Measurements from ENCODE around the gene PHLDB2. TPM values are rescaled to one million over a fixed set of nuclear protein-coding genes. Genes with fewer than 3 reads are reported as not detected.

The PHLDB2 gene
- polyA plus RNA-seq, 2 donors, result 5.2 to 7.6 TPM

DNA sequence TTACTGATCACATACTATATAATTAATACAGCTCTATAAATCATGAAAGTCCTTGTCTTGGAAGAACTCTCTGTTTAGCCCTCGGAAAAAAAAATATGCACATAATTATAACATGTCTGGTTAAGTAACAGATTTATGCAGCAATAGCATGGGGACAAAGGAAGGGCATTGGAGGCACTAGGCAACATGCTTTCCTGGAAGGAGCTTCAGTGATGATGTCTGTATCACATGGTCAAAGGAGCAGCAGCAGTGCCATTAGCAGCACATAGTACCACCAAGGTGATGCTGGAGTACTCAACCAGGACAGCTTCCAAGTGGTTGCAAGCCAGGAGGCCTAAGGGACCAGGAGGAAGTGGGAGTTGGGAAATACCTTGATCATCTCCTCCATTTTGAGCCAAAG lies 36.3 kb upstream of the PHLDB2 start:
- H3K27ac ChIP-seq (ENCODE audit: low read depth in 2 of 2, low read length in 1 of 2), result no peak overlapping the region
- H3K9me3 ChIP-seq (ENCODE audit: control insufficient read depth in 2 of 2, insufficient read depth in 1 of 2, low read depth in 1 of 2, low read length in 1 of 2), result peaks cover 0 to 3% of the 10 kb centered on the region in 2 donors
- no peaks in the 10 kb centered on the region for H3K27me3 ChIP-seq (ENCODE audit: control insufficient read depth in 1 of 2, insufficient read depth in 2 of 2, low read length in 2 of 2)
- peaks cover 0 to 2% of the 10 kb centered on the region in 2 donors for H3K4me1 ChIP-seq (ENCODE audit: control insufficient read depth in 2 of 2, insufficient read depth in 2 of 2, low read length in 1 of 2)
- no peak overlapping the region for H3K4me3 ChIP-seq (ENCODE audit: low read depth in 1 of 2, low read length in 2 of 2)
- H3K36me3 ChIP-seq (ENCODE audit: control insufficient read depth in 2 of 2, insufficient read depth in 2 of 2, low read length in 1 of 2), result no peaks in the 10 kb centered on the region
- WGBS, 2 donors, result 95 to 98% methylated on average over 1 of the region's 1 CpG

DNA sequence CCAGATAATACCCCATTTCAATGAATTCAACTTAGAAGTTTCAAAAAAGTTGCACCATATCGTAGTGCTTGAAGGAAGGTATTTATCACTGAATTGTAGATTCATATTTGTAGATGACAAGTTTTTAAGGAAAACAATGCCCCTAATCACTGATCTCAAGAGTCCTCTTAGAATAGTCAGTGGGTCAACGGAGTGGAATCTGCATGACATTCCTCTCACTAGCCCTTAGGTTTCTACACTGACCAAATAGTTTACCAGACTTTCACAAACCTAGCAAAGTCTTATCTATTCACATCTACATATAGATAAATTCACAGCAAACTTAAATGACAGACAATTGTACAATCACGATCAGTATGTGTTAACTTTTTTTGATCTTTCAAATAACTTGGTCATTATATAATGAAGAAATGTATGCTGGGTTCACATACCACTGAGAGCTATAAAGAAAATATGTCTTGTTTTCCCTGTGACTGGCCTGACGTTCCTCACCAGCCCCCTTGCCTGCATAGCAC lies 35.7 kb upstream of the PHLDB2 start:
- no peak overlapping the region for H3K4me3 ChIP-seq (ENCODE audit: low read depth in 1 of 2, low read length in 2 of 2)
- H3K27me3 ChIP-seq (ENCODE audit: control insufficient read depth in 1 of 2, insufficient read depth in 2 of 2, low read length in 2 of 2), result no peaks in the 10 kb centered on the region
- WGBS, 2 donors, result 91 to 93% methylated on average over 4 of the region's 4 CpGs
- peaks cover 0 to 2% of the 10 kb centered on the region in 2 donors for H3K4me1 ChIP-seq (ENCODE audit: control insufficient read depth in 2 of 2, insufficient read depth in 2 of 2, low read length in 1 of 2)
- no peak overlapping the region for H3K27ac ChIP-seq (ENCODE audit: low read depth in 2 of 2, low read length in 1 of 2)
- peaks cover 0 to 3% of the 10 kb centered on the region in 2 donors for H3K9me3 ChIP-seq (ENCODE audit: control insufficient read depth in 2 of 2, insufficient read depth in 1 of 2, low read depth in 1 of 2, low read length in 1 of 2)
- H3K36me3 ChIP-seq (ENCODE audit: control insufficient read depth in 2 of 2, insufficient read depth in 2 of 2, low read length in 1 of 2), result no peaks in the 10 kb centered on the region

DNA sequence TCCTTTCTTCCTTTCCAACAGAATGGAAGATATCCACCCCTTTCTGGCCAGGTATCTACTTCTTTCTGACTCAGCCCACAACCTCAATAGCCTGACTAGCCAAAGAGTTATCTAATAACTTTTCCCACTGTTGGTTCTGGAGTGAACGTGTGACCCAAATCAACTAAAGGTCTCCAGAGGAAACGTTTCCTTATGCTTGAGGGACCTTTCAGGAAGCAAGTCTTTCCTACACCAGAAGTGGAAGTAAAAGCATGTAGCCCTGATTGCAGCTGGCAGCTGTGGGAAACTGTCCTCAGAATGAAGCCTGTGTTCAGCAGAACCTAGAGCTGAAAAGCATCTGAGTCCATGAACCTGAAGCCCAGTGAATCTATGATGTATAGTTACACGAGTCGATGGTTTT lies 34.7 kb upstream of the PHLDB2 start:
- WGBS, 2 donors, result 72 to 75% methylated on average over 4 of the region's 4 CpGs
- Histone ChIP-seq H3K27me3 (ENCODE audit: control insufficient read depth in 1 of 2, insufficient read depth in 2 of 2, low read length in 2 of 2) (no peaks in the 10 kb centered on the region), H3K9me3 (ENCODE audit: control insufficient read depth in 2 of 2, insufficient read depth in 1 of 2, low read depth in 1 of 2, low read length in 1 of 2) (peaks cover 0 to 3% of the 10 kb centered on the region in 2 donors), H3K4me1 (ENCODE audit: control insufficient read depth in 2 of 2, insufficient read depth in 2 of 2, low read length in 1 of 2) (peaks cover 0 to 2% of the 10 kb centered on the region in 2 donors), H3K36me3 (ENCODE audit: control insufficient read depth in 2 of 2, insufficient read depth in 2 of 2, low read length in 1 of 2) (no peaks in the 10 kb centered on the region), H3K27ac (ENCODE audit: low read depth in 2 of 2, low read length in 1 of 2) (no peak overlapping the region), H3K4me3 (ENCODE audit: low read depth in 1 of 2, low read length in 2 of 2) (no peak overlapping the region)

DNA sequence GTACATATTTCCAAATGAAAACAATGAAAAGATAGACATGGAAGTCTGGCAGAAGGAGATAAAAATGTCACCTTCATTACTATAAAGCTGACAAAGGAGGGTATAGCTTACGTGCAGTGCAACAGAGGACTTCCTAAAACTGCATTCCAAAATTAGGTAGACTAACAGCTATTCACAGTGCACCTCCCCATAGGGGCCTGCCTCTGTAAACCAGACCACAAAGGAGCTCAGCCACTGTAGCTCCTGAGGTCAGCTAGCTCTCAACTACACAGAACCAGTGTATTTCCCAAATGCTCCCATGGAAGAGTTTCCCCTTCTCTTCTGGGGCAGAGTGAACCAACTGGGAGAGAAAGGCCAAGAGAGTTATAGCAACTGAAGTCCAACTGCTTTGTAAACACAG lies 31.2 kb upstream of the PHLDB2 start:
- Histone ChIP-seq H3K36me3 (ENCODE audit: control insufficient read depth in 2 of 2, insufficient read depth in 2 of 2, low read length in 1 of 2) (no peaks in the 10 kb centered on the region), H3K4me1 (ENCODE audit: control insufficient read depth in 2 of 2, insufficient read depth in 2 of 2, low read length in 1 of 2) (peaks cover 0 to 2% of the 10 kb centered on the region in 2 donors), H3K27ac (ENCODE audit: low read depth in 2 of 2, low read length in 1 of 2) (no peak overlapping the region), H3K9me3 (ENCODE audit: control insufficient read depth in 2 of 2, insufficient read depth in 1 of 2, low read depth in 1 of 2, low read length in 1 of 2) (no peaks in the 10 kb centered on the region), H3K27me3 (ENCODE audit: control insufficient read depth in 1 of 2, insufficient read depth in 2 of 2, low read length in 2 of 2) (no peaks in the 10 kb centered on the region), H3K4me3 (ENCODE audit: low read depth in 1 of 2, low read length in 2 of 2) (no peak overlapping the region)
- WGBS, 2 donors, result 84 to 93% methylated on average over 1 of the region's 1 CpG

DNA sequence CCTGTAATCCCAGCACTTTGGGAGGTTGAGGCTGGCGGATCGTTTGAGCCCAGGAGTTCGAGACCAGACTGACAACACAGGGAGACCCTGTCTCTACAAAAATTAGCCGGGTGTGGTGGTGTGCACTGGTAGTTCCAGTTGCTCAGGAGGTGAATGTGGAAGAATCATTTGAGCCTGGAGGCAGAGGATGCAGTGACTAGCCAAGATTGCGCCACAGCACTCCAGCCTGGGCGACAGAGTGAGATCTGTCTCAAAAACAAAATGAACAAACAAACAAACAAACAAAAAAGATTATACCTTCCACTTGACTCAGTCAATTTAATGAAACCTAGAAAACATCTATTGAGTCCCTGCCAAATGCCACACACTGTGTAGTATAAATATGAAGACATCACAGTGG lies 30.5 kb upstream of the PHLDB2 start:
- H3K4me3 ChIP-seq (ENCODE audit: low read depth in 1 of 2, low read length in 2 of 2), result no peak overlapping the region
- no peaks in the 10 kb centered on the region for H3K9me3 ChIP-seq (ENCODE audit: control insufficient read depth in 2 of 2, insufficient read depth in 1 of 2, low read depth in 1 of 2, low read length in 1 of 2)
- H3K36me3 ChIP-seq (ENCODE audit: control insufficient read depth in 2 of 2, insufficient read depth in 2 of 2, low read length in 1 of 2), result no peaks in the 10 kb centered on the region
- H3K27me3 ChIP-seq (ENCODE audit: control insufficient read depth in 1 of 2, insufficient read depth in 2 of 2, low read length in 2 of 2), result no peaks in the 10 kb centered on the region
- 88 to 93% methylated on average over 6 of the region's 6 CpGs for WGBS, 2 donors
- H3K27ac ChIP-seq (ENCODE audit: low read depth in 2 of 2, low read length in 1 of 2), result no peak overlapping the region
- peaks cover 0 to 2% of the 10 kb centered on the region in 2 donors for H3K4me1 ChIP-seq (ENCODE audit: control insufficient read depth in 2 of 2, insufficient read depth in 2 of 2, low read length in 1 of 2)

DNA sequence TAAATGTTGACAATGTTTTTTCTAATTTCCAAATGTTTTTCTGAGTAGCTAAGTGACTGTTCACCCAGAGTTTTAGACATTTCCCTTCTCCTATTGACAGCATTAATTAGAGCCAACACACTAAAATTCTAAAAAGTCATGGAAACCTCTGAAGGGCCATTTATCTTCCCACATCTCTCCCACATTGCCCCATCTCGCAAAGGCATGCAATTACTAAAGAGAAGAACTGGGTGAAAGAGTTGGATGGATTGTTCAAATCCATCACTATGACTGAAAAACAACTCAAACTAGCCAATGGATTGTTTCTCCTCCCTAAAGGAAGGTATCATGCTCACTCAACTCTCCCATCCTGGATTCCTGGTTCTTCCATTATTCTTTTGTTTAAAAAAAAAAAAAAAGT lies 30.0 kb upstream of the PHLDB2 start:
- Histone ChIP-seq H3K4me3 (ENCODE audit: low read depth in 1 of 2, low read length in 2 of 2) (no peak overlapping the region), H3K27ac (ENCODE audit: low read depth in 2 of 2, low read length in 1 of 2) (no peak overlapping the region), H3K9me3 (ENCODE audit: control insufficient read depth in 2 of 2, insufficient read depth in 1 of 2, low read depth in 1 of 2, low read length in 1 of 2) (no peaks in the 10 kb centered on the region), H3K27me3 (ENCODE audit: control insufficient read depth in 1 of 2, insufficient read depth in 2 of 2, low read length in 2 of 2) (no peaks in the 10 kb centered on the region), H3K36me3 (ENCODE audit: control insufficient read depth in 2 of 2, insufficient read depth in 2 of 2, low read length in 1 of 2) (no peaks in the 10 kb centered on the region), H3K4me1 (ENCODE audit: control insufficient read depth in 2 of 2, insufficient read depth in 2 of 2, low read length in 1 of 2) (peaks cover 0 to 2% of the 10 kb centered on the region in 2 donors)
- WGBS, 2 donors, result 91 to 96% methylated on average over 1 of the region's 1 CpG

DNA sequence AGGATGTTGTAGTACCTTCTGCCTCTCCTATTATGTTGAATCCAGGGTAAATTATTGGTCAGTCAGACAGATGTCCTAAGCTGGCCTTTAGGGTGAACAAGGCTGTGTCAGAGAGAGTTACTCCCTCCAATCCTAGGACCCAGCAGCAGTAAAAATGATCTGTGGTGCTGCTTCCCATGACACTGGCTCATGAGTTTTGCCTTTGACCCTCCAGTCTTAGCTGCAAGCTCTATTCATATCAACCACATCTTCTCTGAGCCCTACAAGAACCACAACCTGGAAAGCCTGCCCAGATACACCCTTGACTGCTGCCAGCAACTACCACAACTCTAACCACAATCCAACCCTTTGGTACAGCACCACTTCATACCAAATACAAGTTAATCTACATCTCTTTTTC lies 27.2 kb upstream of the PHLDB2 start:
- Histone ChIP-seq H3K36me3 (ENCODE audit: control insufficient read depth in 2 of 2, insufficient read depth in 2 of 2, low read length in 1 of 2) (no peaks in the 10 kb centered on the region), H3K4me1 (ENCODE audit: control insufficient read depth in 2 of 2, insufficient read depth in 2 of 2, low read length in 1 of 2) (no peaks in the 10 kb centered on the region), H3K4me3 (ENCODE audit: low read depth in 1 of 2, low read length in 2 of 2) (no peak overlapping the region), H3K27me3 (ENCODE audit: control insufficient read depth in 1 of 2, insufficient read depth in 2 of 2, low read length in 2 of 2) (no peaks in the 10 kb centered on the region), H3K27ac (ENCODE audit: low read depth in 2 of 2, low read length in 1 of 2) (no peak overlapping the region), H3K9me3 (ENCODE audit: control insufficient read depth in 2 of 2, insufficient read depth in 1 of 2, low read depth in 1 of 2, low read length in 1 of 2) (no peaks in the 10 kb centered on the region)

DNA sequence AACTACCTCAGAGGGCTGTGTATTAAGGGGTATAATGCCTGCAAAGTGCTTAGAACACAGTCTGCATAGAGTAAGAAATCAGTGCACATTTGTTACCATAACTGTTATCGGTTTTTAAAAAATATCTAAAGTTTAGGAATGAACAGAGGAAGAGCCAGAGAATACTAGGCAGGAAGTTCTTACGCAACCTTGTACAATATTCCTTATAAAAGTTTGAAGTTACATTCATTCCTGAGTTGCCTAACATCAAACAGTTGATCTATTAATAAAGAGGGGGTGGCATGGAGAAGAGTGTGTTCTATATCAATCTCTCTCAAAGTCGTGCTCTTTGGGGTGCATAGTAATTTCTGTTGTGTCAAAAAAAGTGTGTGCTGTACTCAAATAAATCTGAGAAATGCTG lies 22.0 kb upstream of the PHLDB2 start:
- Histone ChIP-seq H3K27ac (ENCODE audit: low read depth in 2 of 2, low read length in 1 of 2) (no peak overlapping the region), H3K36me3 (ENCODE audit: control insufficient read depth in 2 of 2, insufficient read depth in 2 of 2, low read length in 1 of 2) (no peaks in the 10 kb centered on the region), H3K27me3 (ENCODE audit: control insufficient read depth in 1 of 2, insufficient read depth in 2 of 2, low read length in 2 of 2) (no peaks in the 10 kb centered on the region), H3K9me3 (ENCODE audit: control insufficient read depth in 2 of 2, insufficient read depth in 1 of 2, low read depth in 1 of 2, low read length in 1 of 2) (no peaks in the 10 kb centered on the region), H3K4me1 (ENCODE audit: control insufficient read depth in 2 of 2, insufficient read depth in 2 of 2, low read length in 1 of 2) (no peaks in the 10 kb centered on the region), H3K4me3 (ENCODE audit: low read depth in 1 of 2, low read length in 2 of 2) (no peak overlapping the region)
- 55 to 56% methylated on average over 3 of the region's 3 CpGs for WGBS, 2 donors

DNA sequence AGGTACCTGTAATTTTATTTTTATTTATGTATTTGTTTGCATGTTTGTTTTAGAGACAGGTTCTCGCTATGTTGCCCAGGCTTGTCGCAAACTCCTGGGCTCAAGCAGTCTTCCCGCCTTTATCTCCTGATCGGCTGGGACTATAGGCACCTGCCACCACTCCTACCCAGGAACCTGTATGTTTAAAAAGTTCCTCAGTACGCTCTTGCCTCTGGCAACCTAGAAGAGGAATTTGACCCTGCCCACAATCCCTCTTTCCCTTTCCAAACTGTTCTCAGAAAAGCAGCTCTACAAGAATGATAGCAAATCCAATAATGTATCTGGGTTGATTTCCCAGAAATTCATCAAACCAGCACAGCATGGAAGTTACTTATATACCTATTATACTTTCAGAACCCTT lies 20.9 kb upstream of the PHLDB2 start:
- Histone ChIP-seq H3K4me3 (ENCODE audit: low read depth in 1 of 2, low read length in 2 of 2) (no peak overlapping the region), H3K27me3 (ENCODE audit: control insufficient read depth in 1 of 2, insufficient read depth in 2 of 2, low read length in 2 of 2) (no peaks in the 10 kb centered on the region), H3K9me3 (ENCODE audit: control insufficient read depth in 2 of 2, insufficient read depth in 1 of 2, low read depth in 1 of 2, low read length in 1 of 2) (no peaks in the 10 kb centered on the region), H3K27ac (ENCODE audit: low read depth in 2 of 2, low read length in 1 of 2) (no peak overlapping the region), H3K4me1 (ENCODE audit: control insufficient read depth in 2 of 2, insufficient read depth in 2 of 2, low read length in 1 of 2) (no peaks in the 10 kb centered on the region), H3K36me3 (ENCODE audit: control insufficient read depth in 2 of 2, insufficient read depth in 2 of 2, low read length in 1 of 2) (no peaks in the 10 kb centered on the region)
- 80 to 95% methylated on average over 5 of the region's 5 CpGs for WGBS, 2 donors

DNA sequence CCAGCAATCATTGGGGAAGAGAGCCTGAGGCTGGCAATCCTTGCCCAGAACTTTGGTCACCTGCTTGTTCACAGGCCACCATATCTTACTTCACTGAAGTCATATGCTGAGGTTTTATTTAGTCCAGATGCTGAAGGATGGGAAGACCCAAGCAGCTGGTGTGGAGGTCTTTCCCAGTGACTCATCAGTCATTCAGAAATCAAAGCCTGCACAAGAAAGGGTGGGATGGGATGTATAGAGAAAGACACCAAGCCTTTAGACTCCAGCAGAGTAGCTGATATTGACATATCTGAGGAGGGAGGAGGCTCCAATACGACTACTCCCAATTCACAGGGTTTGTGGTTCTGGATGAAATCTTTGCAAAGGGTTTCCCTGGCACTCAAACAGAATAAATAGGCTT lies 13.0 kb upstream of the PHLDB2 start:
- WGBS, 2 donors, result 81 to 90% methylated on average over 1 of the region's 1 CpG
- no peaks in the 10 kb centered on the region for H3K9me3 ChIP-seq (ENCODE audit: control insufficient read depth in 2 of 2, insufficient read depth in 1 of 2, low read depth in 1 of 2, low read length in 1 of 2)

More for the DNA sequence above, 13.0 kb upstream of the PHLDB2 start:
- Histone ChIP-seq H3K4me3 (ENCODE audit: low read depth in 1 of 2, low read length in 2 of 2) (no peak overlapping the region), H3K36me3 (ENCODE audit: control insufficient read depth in 2 of 2, insufficient read depth in 2 of 2, low read length in 1 of 2) (no peaks in the 10 kb centered on the region), H3K4me1 (ENCODE audit: control insufficient read depth in 2 of 2, insufficient read depth in 2 of 2, low read length in 1 of 2) (no peaks in the 10 kb centered on the region), H3K27ac (ENCODE audit: low read depth in 2 of 2, low read length in 1 of 2) (no peak overlapping the region), H3K27me3 (ENCODE audit: control insufficient read depth in 1 of 2, insufficient read depth in 2 of 2, low read length in 2 of 2) (no peaks in the 10 kb centered on the region)

Data from esophagus (tissue), 2 donors.